ENCODE results near the gene ACSBG1. TPM values are rescaled to one million over a fixed set of nuclear protein-coding genes. Genes with fewer than 3 reads are reported as not detected.
"Not testable (repeated sequence)": the region's sequence is repeated elsewhere in the genome, so short reads cannot be mapped to it uniquely, and the experiment has no call there.

ACSBG1 gene
- total and polyA plus RNA-seq, 5 experiments from 2014 or later, result 0.05 to 0.11 TPM; not detected in 3

- DNase-seq (no peak), ATAC-seq (no peak)
- H3K9me3 Mint-ChIP-seq, result no peaks in the 10 kb centered on the region
- no peak overlapping the region for H3K4me3 Mint-ChIP-seq
- peaks cover 8 to 18% (median 10%) of the 10 kb centered on the region in 4 donors for H3K4me1 Mint-ChIP-seq
- POLR2A ChIA-PET, result no interaction called here
- no peaks in the 10 kb centered on the region for H3K27me3 Mint-ChIP-seq
- peaks cover 5 to 85% (median 47%) of the 10 kb centered on the region in 3 donors for H3K36me3 Mint-ChIP-seq
- no peak overlapping the region for H3K27ac Mint-ChIP-seq
These were observed 70.4 kb downstream of the ACSBG1 start for GRCh38 chr15:78164010-78164409.

DNA sequence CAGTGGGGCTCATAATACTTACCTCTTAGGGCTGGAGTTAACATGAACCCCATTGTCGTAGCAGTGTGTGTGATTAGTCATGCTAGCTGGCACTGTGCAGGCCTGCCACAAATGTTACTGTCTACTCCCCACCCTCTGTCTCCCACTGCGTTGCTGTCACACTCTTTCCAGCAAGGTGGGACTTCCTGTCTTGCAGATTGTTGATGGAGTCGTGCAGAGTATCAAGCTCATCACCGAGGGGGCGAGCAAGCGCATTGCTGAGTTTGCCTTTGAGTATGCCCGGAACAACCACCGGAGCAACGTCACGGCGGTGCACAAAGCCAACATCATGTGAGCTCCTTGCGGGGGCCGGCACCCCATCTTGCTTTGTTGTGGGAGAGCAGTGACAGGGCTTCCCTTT is 72.3 kb downstream of the ACSBG1 start:
- DNase-seq (peak in 9 of 10 donors; percentile 29 to 71 (median 52)), ATAC-seq (peak; percentile 94 to 98)
- H3K36me3 Mint-ChIP-seq, result peaks cover 5 to 84% (median 36%) of the 10 kb centered on the region in 3 donors
- POLR2A ChIA-PET, result interaction anchor here (0.6 to 1.1 kb wide), 3 partner anchors 12 to 30 kb away, joined by 3 to 5 read pairs (median 4); partner anchors contain the start of gene IDH3A
- H3K27ac Mint-ChIP-seq, result peak overlapping the region; percentile 67 to 93 (median 87)
- peak overlapping the region in 9 of 10 donors; percentile 30 to 72 (median 46) for H3K4me3 Mint-ChIP-seq
- H3K4me1 Mint-ChIP-seq, result peaks cover 0 to 7% (median 6%) of the 10 kb centered on the region in 4 donors
- H3K27me3 Mint-ChIP-seq, result no peaks in the 10 kb centered on the region
- no peaks in the 10 kb centered on the region for H3K9me3 Mint-ChIP-seq

GRCh38 chr15:78159395-78159794 is 75.0 kb downstream of the ACSBG1 start:
- no peaks in the 10 kb centered on the region for H3K9me3 Mint-ChIP-seq
- H3K27me3 Mint-ChIP-seq, result no peaks in the 10 kb centered on the region
- H3K27ac Mint-ChIP-seq, result no peak overlapping the region
- ATAC-seq (no peak), DNase-seq (no peak)
- H3K4me1 Mint-ChIP-seq, result peaks cover 0 to 11% (median 9%) of the 10 kb centered on the region in 4 donors
- POLR2A ChIA-PET, result no interaction called here
- no peak overlapping the region for H3K4me3 Mint-ChIP-seq
- H3K36me3 Mint-ChIP-seq, result peaks cover 5 to 82% (median 24%) of the 10 kb centered on the region in 3 donors

DNA sequence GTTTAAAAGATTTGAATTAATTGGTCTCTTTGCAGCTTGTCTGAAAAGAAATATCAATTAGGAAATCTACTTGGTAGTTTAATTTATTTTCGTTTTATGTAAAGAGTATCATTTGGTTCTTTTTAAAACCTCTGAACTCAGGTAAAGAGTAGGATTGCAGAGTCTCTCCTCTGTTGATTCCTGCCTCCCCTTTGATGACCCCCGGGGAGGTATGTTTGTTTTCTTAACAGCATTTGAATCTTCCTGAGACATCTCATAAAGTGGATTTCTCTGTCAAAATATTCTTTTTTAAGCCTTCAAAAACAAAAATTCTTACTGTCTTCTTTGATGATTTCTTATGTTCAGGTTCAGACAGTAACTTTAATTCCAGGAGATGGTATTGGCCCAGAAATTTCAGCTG is 77.2 kb downstream of the ACSBG1 start:
- Mint-ChIP-seq H3K9me3 (no peaks in the 10 kb centered on the region), H3K4me1 (peaks cover 11 to 23% (median 17%) of the 10 kb centered on the region in 4 donors), H3K4me3 (no peak overlapping the region), H3K27me3 (no peaks in the 10 kb centered on the region), H3K27ac (peak overlapping the region in 2 of 10 donors; percentile 41 to 53), H3K36me3 (peaks cover 5 to 66% (median 12%) of the 10 kb centered on the region in 3 donors)
- DNase-seq, result no peak
- ATAC-seq, result no peak
- POLR2A ChIA-PET, result interaction anchor here (0.7 kb wide), 1 partner anchor 9 kb away, joined by 7 read pairs; no protein-coding TSS in a partner anchor

GRCh38 chr15:78156653-78157052 is 77.7 kb downstream of the ACSBG1 start:
- no peak for ATAC-seq
- Mint-ChIP-seq H3K36me3 (peaks cover under 1 to 61% (median 6%) of the 10 kb centered on the region in 3 donors), H3K27ac (peak overlapping the region in 2 of 10 donors; percentile 44 to 53), H3K4me3 (no peak overlapping the region), H3K4me1 (peaks cover 9 to 22% (median 14%) of the 10 kb centered on the region in 4 donors), H3K9me3 (no peaks in the 10 kb centered on the region), H3K27me3 (no peaks in the 10 kb centered on the region)
- no peak for DNase-seq
- POLR2A ChIA-PET, result interaction anchor here (0.7 kb wide), 1 partner anchor 8 kb away, joined by 7 read pairs; no protein-coding TSS in a partner anchor

GRCh38 chr15:78155355-78155939 is 78.9 kb downstream of the ACSBG1 start:
- no peak overlapping the region for H3K4me3 Mint-ChIP-seq
- no peak for ATAC-seq
- POLR2A ChIA-PET, result no interaction called here
- H3K36me3 Mint-ChIP-seq, result peaks cover 0 to 52% (median 0%) of the 10 kb centered on the region in 3 donors
- H3K9me3 Mint-ChIP-seq, result no peaks in the 10 kb centered on the region
- H3K27ac Mint-ChIP-seq, result peak overlapping the region in 2 of 10 donors; percentile 29 to 53
- H3K27me3 Mint-ChIP-seq, result no peaks in the 10 kb centered on the region
- H3K4me1 Mint-ChIP-seq, result peaks cover 14 to 31% (median 23%) of the 10 kb centered on the region in 4 donors
- DNase-seq, result no peak

- peaks cover 0 to 50% (median 0%) of the 10 kb centered on the region in 3 donors for H3K36me3 Mint-ChIP-seq
- POLR2A ChIA-PET, result no interaction called here
- DNase-seq (no peak), ATAC-seq (no peak)
- no peak overlapping the region for H3K4me3 Mint-ChIP-seq
- H3K27ac Mint-ChIP-seq, result peak overlapping the region in 1 of 10 donors; percentile 29
- H3K27me3 Mint-ChIP-seq, result no peaks in the 10 kb centered on the region
- peaks cover 17 to 36% (median 28%) of the 10 kb centered on the region in 4 donors for H3K4me1 Mint-ChIP-seq
- H3K9me3 Mint-ChIP-seq, result no peaks in the 10 kb centered on the region
These were observed 79.4 kb downstream of the ACSBG1 start for GRCh38 chr15:78154955-78155354.

DNA sequence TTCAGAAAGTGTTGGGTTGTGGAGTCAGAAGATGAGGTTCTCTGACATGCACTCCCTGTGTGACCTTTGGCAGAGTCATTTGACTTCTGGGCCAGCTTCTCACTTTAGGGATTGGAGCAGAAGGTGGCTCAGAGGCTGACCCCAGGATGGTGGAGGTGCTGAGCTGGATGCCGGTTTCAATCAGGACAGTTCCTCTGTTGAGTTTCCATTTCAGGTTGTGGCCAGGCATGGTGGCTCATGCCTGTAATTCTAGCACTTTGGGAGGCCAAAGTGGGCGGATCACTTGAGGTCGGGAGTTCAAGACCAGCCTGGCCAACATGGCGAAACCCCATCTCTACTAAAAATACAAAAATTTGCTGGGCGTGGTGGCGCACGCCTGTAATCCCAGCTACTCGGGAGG is 83.3 kb downstream of the ACSBG1 start:
- H3K4me3 Mint-ChIP-seq, result peak overlapping the region; percentile 88 to 95 (median 92)
- H3K27ac Mint-ChIP-seq, result peak overlapping the region in 6 of 10 donors; percentile 3 to 92 (median 46)
- DNase-seq, H3K27me3 Mint-ChIP-seq, ATAC-seq, H3K9me3 Mint-ChIP-seq: not testable (repeated sequence)
- POLR2A ChIA-PET, result interaction anchor here (4.8 kb wide), 1 partner anchor 20 kb away, joined by 29 read pairs; the partner anchor contains the start of gene CIB2
- H3K4me1 Mint-ChIP-seq, result peaks cover 28 to 54% (median 45%) of the 10 kb centered on the region in 4 donors
- H3K36me3 Mint-ChIP-seq, result peaks cover 0 to 17% (median 0%) of the 10 kb centered on the region in 3 donors

DNA sequence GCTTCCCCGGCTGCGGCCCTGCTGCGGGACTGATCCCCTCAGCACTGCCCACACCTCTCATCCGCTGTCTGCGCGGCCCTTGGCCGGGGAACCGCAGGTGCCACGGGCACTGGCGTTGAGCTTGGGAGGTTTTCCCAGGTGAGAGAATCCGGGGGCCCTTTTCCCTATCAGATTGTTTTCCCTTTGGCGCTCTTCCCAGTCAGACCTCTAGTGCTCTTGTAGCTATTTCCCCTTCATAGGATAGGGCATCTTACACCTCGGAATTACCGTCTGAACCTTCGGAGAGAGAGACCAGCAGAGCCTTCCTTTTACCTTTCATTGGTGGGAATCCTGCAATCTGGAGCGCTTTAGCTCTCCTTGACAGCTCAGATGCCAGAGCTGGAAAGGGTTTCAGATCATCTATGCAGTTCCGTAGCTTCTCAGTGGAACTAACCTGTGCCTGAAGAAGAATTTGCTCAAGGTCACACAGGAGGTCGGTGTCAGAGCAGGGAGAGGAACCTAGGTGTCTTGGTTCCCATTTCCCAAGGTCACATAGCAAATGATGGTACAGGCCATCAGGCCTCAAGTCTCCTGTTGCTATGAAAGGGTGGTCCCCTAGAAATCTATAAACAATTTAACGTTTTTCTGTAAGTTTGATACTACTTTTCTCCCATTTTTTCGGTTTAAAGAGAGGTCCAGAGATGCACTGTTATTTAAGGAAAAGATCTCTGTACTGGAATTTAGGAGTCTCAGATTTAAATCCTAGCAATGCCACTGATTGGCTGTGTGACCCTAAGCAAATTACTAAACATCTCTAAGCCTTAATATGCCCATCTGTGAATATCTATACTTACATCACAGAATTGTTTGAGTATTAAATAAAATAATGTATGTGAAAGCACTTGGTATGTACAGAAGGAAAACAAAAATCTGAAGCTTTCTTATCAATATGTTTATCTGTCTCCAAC is 84.3 kb downstream of the ACSBG1 start:
- peak overlapping the region; percentile 88 to 95 (median 92) for H3K4me3 Mint-ChIP-seq
- H3K27me3 Mint-ChIP-seq, result no peaks in the 10 kb centered on the region
- H3K4me1 Mint-ChIP-seq, result peaks cover 26 to 52% (median 45%) of the 10 kb centered on the region in 4 donors
- DNase-seq (no peak), ATAC-seq (no peak)
- no peaks in the 10 kb centered on the region for H3K9me3 Mint-ChIP-seq
- peak overlapping the region; percentile 43 to 97 (median 90) for H3K27ac Mint-ChIP-seq
- POLR2A ChIA-PET, result interaction anchor here (0.7 to 4.8 kb wide), 6 partner anchors 11 to 115 kb away, joined by 3 to 29 read pairs (median 4); partner anchors contain the start of genes CIB2 and DNAJA4
- H3K36me3 Mint-ChIP-seq, result peaks cover 0 to 7% (median 0%) of the 10 kb centered on the region in 3 donors

DNA sequence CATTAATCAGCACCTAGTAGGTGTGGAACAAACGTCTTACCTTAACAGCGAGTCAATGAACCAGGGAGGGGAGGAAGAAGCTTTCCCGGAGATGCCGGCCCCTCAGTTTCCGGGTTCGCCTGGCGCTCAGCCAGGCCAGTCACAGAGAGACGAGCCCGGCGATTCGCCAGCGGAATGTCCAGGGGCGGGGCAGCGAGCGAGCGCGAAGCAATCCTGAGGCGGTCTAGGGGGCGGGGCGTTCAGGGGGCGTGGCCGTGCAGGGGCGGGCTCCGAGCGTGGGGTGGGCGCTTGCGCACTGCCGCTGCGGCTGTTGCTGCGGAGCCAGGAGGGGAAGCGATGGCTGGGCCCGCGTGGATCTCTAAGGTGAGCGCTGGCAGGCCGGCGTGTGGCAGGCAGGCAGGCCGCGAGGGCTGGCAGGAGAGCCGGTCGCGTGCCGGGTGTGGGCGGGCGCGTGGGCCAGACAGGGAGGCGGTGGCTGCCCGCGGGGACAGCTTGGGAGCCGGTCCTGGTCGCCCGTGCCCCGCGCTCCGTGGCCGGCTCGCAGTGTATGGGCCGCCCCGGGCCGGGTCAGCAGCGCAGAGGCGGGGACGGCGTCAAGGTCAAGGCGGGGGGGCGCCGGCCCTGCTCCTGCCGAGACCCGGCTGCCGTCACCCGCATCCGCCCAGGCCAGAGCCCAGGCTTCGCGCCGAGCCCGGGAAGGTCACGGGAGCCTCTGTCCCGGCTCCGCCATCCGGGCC is 85.1 kb downstream of the ACSBG1 start, which contains the start of gene IDH3A:
Gene IDH3A, plus strand, starts transcription at position 295 of the 737 bp plus-strand sequence. Its CDS starts 42 bp downstream, at position 337.
- peak within 1 kb of the TSS; percentile 88 to 97 (median 94) for H3K4me3 Mint-ChIP-seq
- peak; percentile 96 to 100 (median 99) for DNase-seq
- no peaks in the 10 kb centered on the region for H3K9me3 Mint-ChIP-seq
- POLR2A ChIA-PET, result interaction anchor here (0.6 to 4.8 kb wide), 13 partner anchors 10 to 391 kb away, joined by 3 to 29 read pairs (median 4); partner anchors contain the start of genes CIB2, DNAJA4, PSMA4 and SKIC8
- ATAC-seq, result peak; percentile 87 to 94
- no peaks in the 10 kb centered on the region for H3K27me3 Mint-ChIP-seq
- H3K36me3 Mint-ChIP-seq, result peaks cover 0 to 4% (median 0%) of the 10 kb centered on the region in 3 donors
- H3K27ac Mint-ChIP-seq, result peak within 1 kb of the TSS; percentile 91 to 97 (median 94)
- peaks cover 25 to 50% (median 42%) of the 10 kb centered on the region in 4 donors for H3K4me1 Mint-ChIP-seq

DNA sequence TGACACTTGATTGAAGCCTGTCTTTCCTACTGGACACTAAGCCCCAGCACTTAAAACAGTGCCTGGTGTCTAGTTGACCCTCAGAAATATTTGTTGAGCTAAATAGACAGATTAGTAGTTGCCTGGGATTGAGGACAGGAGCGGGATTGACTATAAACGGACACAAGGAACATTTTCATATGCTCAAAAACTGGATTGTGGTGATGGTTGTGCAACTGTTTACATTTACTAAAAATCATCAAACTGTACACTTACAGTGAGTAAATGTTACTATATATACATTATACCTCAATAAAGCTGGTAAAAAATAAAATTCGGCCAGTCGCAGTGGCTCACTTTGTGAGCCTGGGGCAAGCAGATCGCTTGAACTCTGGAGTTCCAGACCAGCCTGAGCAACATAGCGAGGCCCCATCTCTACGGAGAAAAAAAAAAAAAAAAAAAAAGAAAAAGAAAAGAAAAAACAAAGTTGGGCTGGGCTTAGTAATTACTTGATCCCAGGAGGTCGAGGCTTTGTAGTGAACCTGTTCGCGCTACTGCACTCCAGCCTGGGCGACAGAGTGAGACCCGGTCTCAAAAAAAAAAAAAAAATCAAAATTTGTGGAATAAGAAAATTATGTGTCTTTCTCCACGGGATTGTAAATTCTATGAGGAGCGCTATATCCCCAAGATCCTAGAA is 85.8 kb downstream of the ACSBG1 start:
- Mint-ChIP-seq H3K27ac (peak overlapping the region; percentile 91 to 97 (median 94)), H3K27me3 (no peaks in the 10 kb centered on the region), H3K36me3 (peaks cover 0 to 4% (median 0%) of the 10 kb centered on the region in 3 donors), H3K4me3 (peak overlapping the region; percentile 85 to 97 (median 94)), H3K4me1 (peaks cover 25 to 50% (median 42%) of the 10 kb centered on the region in 4 donors), H3K9me3 (no peaks in the 10 kb centered on the region)
- ATAC-seq (peak; percentile 12 to 19), DNase-seq (no peak)
- POLR2A ChIA-PET, result interaction anchor here (0.6 to 4.8 kb wide), 13 partner anchors 8 to 1285 kb away, joined by 3 to 29 read pairs (median 4); partner anchors contain the start of genes CIB2, DNAJA4, PSMA4 and SKIC8

All from naive thymus-derived CD8-positive, alpha-beta T cell (primary cell).